GM19324 (cell line): ENCODE measurements around the gene FDXR.
A peak's percentile ranks its signal among the peaks of the same experiment; 100 is the strongest.
"Not testable (repeated sequence)": the region's sequence is repeated elsewhere in the genome, so short reads cannot be mapped to it uniquely, and the experiment has no call there.

ENCODE experiments used
- ATAC-seq: cut with Tn5 transposase; IDR thresholded peaks from one replicate; pipeline ENCODE4 v1.9.1; 2021; ENCODE audit warnings: mild to moderate bottlenecking, moderate library complexity; ENCODE audit not compliant: unreplicated experiment, low FRiP score

Gene FDXR

DNA sequence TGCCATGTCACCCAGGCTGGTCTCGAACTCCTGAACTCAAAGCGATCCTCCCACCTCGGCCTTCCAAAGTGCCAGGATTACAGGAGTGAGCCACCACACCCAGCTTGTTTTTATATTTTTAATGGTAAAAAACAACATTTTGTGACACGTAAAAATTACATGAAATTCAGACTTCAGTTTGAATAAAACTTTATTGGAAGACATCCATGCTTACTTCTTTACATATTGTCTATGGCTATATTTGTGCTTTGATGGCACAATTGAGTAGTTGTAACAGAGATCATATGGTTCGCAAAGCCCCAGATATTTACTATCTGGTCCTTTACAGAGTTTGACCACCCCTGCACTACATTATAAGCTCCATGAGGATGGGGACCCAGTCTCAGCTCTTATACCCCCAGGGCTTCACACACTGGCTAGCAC, 1.8 kb upstream of the FDXR start:
- ATAC-seq: no peak

DNA sequence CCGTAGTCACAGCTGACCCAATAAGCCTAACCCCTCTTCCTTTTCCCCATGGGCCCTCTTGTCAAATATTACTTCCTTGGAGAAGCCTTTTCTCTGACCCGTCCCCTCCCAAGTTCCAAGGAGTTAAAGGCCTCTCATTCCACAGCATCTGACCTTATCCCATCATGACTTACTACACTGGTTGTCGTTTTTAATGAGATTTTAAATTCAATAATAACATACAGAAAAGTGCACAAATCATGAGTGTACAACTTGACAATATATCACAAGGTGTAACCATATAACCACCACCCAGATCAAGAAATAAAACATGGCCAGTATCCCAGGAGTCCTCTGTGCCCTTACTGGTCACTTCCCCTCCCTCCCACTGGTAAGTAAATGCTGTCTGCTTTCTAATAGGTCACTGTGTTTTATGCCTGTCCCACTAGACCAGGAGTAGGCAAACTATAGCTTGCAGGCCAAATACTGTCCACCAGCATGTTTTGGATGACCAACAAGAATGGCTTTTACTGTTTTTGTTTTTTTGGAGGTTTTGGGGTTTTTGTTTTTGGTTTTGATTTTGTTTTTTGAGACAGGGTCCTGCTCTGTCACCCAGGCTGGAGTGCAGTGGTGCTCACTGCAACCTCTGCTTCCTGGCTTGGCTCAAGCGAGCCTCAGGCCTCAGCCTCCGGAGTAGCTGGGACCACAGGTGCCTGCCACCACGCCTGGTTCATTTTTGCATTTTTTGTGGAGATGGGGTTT, 1.2 kb upstream of the FDXR start:
- ATAC-seq: no peak

DNA sequence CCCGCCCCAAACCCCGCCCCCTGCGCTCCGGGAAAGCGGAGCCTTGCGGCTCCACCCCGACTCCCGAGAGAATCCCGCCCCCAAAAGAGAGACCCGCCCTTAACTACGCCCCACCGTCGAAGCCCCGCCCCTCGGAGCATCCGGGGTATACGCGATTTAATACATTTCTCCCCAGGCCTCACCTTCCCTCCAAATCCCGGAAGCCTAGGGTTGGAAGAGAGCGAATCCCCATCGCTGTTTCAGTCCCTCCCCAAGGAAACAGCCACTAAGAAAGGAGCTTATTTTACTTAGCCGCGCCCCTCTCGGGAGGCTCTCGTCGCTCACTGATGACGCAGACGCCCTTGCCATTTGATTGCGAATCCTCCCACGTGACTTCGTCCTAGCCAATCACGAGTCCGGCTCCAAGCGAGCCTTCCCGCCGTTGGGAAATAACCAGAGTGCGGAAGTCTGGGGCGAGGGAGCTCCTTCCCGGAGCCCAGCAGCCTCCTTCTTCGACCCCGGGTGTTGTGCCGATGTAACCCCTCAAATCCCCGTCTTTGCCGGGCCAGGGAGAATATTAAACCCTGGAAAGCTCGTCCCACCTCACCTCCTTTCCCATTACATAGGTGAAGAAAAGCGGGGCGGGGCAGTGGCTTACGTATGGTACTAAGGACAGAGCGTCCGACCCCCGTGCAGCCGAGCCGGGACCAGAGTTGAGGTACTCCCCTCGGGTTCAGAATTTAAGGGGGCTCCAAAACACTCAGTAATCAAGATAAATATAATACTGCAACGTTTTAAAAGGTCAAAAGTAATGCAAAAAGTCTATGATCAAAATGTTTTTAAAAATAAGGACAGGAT, 461 bp upstream of the FDXR start:
- ATAC-seq: peak; percentile 95

DNA sequence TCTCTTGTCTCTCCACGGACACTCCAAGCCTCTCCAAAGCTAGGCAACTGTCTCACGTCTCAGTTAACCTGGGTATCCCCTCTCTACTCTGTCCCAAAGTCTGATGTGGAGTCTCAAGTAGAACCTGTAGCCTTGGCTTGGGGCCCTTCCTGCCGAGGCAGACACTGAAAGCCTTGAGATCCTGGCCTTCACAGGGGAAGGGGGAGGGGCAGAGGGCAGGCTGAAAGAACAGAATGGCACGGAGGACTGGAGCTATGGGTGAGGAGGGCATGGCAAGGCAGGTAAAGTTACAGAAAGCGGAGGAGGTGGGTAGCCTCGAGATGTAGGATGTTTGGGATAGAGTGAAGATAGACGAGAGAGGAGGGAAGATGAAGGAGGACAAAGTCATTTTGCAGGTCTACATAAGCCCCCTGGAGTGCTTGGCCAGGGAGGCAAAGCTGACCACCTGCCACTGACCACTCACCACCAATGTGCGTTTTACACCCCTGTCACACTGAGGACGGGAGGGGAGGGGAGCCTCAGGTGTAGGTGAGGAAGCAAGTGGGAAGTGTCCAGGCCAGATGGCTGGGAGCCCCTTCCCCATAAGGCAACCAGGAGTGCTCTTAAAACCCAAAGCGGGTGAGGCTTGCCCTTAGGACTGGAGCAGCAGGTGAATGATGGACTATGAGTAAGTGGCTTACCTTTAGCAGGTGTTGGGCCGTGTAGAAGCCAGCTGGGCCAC, 1.3 kb downstream of the FDXR start:
- no peak for ATAC-seq

DNA sequence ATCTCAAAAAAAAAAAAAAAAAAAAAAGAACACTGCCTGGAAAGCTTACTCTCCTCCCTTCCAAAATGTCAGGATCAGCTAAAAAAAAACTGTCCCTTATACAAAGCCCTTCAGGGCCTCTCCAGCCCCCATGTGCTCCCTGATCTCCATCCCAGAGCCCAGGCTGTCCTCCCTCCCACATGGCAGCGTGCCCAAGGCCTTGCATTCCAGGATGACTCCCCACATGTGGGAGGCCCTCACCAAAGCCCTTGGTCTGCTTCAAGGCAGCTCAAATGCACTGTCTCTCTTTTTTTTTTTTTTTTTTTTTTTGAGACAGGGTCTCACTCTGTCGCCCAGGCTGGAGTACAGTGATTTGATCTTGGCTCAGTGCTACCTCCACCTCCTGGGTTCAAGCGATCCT, 2.3 kb downstream of the FDXR start:
- no peak for ATAC-seq

DNA sequence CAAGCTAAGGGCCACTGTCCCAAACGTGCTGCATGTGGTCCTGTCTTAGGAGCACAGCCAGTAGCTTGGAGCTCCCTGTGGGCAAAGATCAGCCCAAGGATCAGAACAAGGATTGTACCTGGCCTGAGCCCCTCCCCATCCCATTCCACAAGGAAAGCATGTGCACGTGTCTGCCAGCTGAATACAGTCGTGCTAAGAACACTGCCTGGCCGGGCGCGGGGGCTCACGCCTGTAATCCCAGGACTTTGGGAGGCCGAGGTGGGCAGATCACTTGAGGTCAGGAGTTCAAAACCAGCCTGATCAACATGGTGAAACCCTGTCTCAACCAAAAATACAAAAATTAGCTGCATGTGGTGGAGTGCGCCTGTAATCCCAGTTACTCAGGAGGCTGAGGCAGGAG, 2.8 kb downstream of the FDXR start:
- not testable (repeated sequence) for ATAC-seq

DNA sequence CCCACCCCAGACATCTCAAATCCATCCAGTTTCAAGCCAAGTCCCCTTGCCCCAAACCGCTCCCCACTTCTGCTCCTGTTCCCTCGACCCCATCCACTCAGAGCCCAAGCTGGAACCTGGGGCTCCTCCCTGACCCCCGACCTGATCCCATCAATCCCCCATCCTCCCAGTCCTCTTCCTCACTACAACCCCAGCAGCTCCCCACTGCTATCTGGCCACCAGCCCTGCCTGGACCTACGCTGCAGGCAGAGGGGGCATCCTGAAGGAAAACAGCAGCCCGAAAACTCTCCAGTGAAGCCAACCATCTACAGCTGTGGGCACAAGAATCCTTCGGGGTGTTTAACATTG, 3.9 kb downstream of the FDXR start:
- no peak for ATAC-seq

DNA sequence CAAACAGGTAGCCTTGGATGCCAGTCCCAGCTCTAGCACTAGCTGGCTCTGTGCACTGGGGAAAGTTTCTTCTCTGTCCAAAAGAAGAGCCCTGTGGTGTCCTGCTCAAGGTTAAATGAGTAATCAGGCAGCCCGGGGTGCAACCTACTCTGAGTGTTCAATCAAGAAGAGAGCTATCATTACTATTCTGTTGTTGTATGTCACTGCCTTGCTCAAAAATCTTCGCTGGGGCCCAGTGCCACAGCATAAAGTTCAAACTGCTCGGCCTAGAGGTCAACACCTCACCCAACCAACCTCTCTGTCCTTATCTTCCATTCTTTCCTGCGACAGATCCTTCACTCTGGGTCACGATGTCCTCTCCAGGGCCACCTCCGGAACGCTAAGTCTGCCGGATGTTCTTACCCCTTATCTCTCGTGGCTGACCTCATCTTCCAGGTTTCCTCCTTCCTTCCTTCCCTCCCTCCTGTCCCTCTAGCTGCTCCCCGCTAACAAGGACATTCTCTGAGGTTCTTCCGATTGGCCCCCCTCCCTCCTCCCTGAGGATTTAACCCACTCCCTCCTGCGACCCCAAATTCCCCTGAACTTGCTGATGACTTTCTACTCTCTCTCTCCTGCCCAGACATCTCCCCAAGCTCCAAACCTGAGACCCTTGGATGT, 4.4 kb downstream of the FDXR start:
- no peak for ATAC-seq

DNA sequence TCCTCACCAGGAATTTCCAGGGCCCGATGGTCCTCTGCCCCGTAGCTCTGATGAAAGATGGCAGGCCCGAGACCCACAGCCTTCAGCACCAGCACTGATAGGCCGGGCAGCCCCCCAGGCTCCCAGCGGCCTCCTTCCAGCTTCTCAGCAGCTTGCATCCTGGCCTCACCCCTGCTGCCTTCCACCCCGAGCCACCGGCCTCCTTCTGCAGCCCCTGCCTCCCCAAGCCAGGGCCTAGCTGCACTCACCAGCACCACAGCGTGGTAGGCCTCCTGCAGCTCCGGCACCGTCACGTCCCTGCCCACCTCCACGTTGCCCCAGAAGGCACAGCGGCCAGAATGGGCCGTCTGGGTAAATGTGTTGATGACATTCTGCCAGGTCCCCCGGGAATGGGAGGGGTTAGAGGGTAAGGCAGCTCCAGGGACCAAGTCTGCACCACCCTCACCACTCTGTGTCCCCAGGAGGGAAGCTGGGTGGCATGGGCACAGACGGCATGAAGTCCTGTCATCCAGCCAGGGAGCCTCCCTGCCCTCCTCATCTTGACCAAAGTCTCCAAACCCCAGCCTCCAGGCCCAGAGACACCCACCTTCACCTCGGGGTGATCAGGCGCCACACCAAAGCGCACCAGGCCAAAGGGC, 6.5 kb downstream of the FDXR start:
- no peak for ATAC-seq

DNA sequence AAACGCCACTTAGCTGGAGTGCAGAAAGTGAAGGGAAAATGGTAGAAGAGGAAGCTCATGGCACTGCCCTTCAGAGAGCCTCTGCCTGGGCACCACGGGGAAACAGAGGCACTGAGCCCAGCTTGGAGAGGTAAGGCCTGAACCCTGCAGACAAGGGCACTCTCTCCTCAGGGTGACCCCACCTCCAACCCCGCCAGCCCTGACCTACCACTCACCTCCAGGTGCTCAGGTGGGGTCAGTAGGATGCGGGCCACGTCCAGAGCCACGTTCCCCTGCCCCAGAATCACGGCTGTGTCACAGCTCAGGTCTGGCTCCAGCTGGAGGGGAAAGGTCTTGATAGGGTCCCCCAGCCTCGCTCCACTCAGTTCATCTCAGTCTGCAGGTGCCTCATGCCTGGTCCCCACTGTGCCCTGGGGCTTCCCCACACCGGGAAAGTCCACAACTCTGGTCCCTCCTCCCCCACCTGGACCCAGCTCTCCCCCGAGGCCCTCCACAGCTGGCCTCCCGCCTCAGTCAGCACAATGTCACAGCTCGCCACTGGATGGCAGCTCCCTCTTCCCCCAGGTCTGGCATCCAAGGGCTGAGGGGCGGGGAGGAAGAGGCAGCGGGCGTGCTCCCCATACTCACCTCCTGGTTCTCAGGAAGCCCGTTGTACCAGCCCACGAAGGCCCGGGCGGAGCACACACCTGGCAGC, 7.1 kb downstream of the FDXR start:
- no peak for ATAC-seq

DNA sequence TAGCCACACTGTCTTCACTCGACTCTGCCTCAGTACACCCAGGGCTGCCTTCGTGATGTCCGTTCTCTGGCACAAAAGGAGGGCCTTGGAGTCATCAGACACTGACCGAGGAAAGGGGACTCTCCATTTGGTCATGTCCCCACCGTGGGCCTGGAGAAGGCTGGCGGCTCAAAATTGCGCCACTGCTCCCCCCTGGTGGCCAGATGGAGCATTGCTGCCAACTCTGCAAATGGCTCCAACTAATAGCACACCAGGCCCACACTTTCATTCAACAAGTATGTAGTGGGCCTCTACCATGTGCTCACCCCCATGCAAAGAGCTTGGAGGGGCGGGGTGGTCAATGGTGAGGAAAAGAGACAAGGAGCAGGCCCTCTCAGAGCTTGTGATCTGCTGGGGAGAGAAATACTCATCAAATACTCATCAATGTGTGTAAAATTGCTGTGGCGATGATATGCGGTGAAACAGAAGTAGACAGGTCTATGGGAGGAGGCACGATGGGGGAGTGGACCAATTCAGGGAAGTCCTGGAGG, 7.9 kb downstream of the FDXR start:
- no peak for ATAC-seq

DNA sequence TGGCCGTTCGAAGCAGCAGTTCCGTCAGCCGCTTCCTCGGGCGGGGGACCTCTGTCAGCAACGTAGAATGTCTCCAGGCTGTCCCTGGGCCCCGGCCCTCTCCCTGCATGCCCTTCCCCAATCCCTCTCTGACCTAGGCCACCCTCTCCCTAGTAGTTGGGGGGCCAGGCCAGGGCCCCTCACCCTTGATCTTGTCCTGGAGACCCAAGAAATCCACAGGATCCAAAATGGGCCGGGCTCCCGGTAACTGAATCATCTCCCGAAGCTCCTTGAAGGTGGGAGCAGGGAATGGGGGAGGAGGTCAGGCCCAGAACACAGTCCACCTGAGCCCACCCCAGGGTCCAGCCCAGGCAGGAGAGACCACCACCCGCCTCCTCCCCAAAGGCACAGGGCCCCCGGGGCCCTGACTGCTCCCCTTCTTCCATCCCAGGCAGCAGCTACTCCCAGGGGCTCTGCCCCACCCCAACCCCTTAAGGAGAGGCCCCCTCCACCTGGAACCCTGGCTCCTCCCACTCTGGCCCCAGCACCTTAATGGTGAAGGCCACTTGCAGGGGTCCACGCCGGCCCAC, 8.4 kb downstream of the FDXR start:
- ATAC-seq: no peak

DNA sequence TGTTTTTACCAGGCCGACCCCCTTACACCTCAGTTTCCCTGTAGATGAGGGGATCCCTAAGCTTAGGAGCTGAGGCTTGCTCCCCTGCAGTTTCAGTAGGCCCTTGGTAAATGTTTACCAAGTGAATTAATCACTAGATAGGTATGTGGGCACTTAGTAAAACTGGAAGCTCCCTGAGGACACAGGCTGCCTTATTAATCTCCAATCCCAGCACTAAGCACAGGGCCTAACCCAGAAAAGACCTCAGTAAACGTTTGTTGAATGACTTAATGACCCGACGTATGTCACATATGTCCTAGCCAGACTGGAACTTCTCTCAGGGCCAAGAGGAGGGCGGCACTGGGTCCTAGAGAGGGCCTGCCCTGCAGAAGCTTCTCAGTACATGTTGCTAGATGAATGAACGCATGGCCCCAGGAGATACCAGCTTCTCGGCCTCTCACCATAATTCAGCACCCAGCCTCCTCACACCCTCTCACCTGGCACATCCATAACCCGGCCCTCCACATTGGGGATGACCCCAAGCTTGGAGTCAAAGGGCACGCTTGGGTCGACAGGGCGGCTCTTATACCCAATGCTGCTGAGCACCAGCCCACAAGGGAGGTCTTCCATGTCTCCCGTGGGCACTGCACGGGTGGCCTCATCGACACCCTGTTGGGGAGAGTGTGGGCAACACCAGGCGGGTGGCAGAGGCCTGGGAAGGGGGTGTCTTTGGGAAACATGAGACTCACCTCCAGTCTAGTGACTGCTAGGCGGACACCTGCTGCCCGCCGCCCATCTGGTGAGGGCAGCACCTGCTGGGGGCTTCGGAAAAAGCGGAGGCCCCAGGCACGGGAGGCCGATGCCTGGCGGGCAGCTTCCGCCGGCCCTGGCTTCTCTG, 9.1 kb downstream of the FDXR start:
- no peak for ATAC-seq

DNA sequence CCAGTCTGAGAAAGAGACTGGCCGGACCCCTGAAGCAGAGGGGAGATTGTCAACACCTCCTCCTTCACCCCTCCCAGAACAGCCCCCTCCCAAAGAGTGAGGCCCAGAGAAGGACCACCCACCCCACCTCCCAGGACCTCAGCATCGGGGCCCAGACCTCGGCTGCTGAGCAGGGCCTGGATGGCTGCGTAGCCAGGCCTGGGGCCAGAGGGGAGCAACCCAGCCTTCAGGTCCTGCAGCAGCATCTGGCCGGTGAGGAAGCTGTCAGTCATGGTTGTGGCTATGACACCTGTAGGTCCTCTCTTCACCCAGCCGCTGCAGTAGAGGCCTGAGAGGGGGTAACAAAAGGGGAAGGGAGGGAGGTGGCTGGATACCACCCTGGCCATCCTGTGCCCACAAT, 9.9 kb downstream of the FDXR start:
- ATAC-seq: no peak

DNA sequence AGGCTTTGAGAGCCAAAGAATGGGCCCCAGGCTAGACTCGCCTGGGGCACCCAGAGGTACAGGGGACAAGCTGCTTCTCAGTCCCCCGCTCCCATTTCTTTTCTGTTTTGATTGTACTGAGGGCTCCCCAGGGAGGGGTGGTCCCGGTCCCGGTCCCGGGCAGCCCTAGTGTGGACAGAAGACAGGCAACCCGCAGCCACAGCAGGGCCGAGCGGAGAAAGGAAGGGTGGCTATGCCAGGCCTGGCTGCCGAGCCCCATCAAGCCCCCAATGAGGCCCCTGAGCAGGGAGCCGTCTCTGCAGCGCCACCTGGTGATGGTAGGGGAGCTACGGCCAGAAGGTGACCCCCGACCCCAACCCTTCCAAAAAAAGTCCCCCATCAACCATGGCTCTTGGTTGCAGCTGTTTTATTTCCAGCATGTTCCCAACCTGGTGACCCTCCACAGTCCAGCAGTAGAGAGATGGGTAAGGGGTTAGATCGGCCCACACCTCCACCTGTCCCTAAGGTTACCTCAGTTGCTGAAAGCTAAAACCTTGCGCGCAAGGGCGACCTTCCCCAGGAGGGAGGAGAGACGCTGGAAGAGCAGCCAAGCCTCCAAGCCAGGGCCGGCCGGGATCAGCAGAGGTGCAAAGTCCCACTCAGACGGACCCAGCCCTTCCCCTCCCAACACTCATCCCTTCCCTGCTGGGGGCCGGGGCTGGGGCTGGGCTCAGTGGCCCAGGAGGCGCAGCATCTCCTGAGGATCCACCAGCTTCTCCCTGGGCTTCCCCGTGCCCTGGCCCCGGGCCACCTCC, 10.5 kb downstream of the FDXR start:
- no peak for ATAC-seq

DNA sequence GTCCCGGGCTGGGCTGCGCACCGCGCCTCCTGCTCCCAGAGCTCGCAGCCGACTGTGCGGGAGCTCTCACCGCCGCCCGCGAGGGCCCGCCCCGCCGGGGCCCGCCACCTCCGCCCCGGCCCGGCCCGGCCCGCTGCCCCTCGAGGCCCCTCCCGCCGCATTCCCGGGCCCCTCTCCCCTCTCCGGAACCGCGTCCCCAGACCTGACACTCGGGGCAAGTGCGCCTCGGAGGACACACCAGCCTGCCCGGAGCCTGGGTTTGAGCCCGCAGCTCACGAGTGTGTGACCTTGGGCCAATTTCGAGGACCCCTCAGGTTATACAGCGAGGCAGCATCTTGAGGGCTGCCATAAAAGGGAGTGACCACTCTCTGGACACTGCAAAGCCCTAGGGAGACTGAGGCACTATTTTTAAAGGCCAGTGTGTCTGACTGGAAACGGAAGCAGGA, 11.1 kb downstream of the FDXR start:
- ATAC-seq: no peak

DNA sequence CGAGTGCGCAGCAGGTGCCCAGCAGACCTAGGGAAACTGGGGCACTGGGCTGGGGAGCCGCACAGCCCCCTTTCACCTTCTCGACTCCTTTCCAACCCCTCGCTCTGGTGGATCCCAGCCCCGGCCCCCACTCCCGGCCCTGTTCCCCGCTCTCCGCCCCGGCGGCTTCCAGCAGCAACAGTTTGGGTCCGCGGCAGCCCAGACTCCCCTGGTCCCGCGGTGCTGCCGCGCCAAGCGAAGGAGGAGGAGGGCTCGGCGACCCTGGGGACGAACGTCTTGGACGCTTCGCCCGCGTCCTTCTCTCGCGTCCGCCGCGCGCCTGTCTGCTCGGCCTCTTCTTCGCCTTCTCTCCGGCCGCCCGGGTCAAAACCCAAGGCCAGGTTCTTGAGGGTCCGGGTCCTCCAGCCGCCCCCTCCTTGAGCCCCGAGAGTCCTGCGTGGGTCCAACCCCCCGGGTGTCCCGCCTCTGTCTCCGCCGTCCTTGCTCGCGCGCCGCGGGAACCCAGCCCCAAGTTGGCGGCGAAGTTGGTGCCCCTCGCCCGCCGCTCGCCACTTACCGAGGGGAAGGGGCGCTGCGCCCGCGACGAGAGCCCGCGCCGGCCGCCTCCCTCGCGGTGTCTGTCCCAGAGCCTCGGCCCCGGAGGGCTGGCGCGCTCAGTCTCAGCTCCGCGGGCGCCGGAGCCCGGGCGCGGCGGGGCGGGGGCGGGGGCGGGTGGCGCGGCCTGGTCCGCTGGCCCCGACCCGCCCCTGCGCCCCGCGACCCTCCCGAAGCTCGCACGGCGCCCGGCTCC, 11.7 kb downstream of the FDXR start:
- no peak for ATAC-seq
